Mesothelial cell of epicardium (in vitro differentiated cells): ENCODE measurements around the gene CASZ1. TPM values are rescaled to one million over a fixed set of nuclear protein-coding genes. Genes with fewer than 3 reads are reported as not detected.

ENCODE experiments used
- DNase-seq, 2 experiments: peaks; one replicate each; pipeline ENCODE4 v3.0.0; 2021; ENCODE audit warnings: low spot score in 2 of 2; ENCODE audit not compliant: unreplicated experiment in 2 of 2
- H3K27ac Mint-ChIP-seq: 2 replicates; pipeline ENCODE4 v1.8.0; 2021; ENCODE audit warnings: mixed read lengths
- H3K27me3 Mint-ChIP-seq: 2 replicates; pipeline ENCODE4 v1.8.0; 2021; ENCODE audit warnings: low read depth, mixed read lengths
- H3K36me3 Mint-ChIP-seq: 2 replicates; pipeline ENCODE4 v1.8.0; 2021; ENCODE audit warnings: mixed read lengths
- H3K4me1 Mint-ChIP-seq: 2 replicates; pipeline ENCODE4 v1.8.0; 2021; ENCODE audit warnings: mixed read lengths
- H3K4me3 Mint-ChIP-seq: 2 replicates; pipeline ENCODE4 v1.8.0; 2021; ENCODE audit warnings: mild to moderate bottlenecking, moderate library complexity, mixed read lengths
- H3K9me3 Mint-ChIP-seq: 2 replicates; pipeline ENCODE4 v1.8.0; 2021; ENCODE audit warnings: mixed read lengths
- CTCF ChIP-seq: fragments of 200-600 bp; sonication (generic); IDR thresholded peaks from one replicate; pipeline ENCODE4 v1.5.0; 2021; ENCODE audit warnings: antibody characterized with exemption; ENCODE audit not compliant: unreplicated experiment
- total RNA-seq: library from RNA; stranded (reverse); gene quantifications from 3 replicates; pipeline ENCODE4 v1.2.1, GENCODE V29; 2021

CASZ1 gene
- total RNA-seq, 1 donor from 2014 or later, result 8.9 TPM

- Mint-ChIP-seq H3K9me3 (no peaks in the 10 kb centered on the region), H3K27me3 (peaks cover 15% of the 10 kb centered on the region), H3K27ac (no peak overlapping the region), H3K4me1 (no peaks in the 10 kb centered on the region), H3K36me3 (peaks cover 2% of the 10 kb centered on the region), H3K4me3 (no peak overlapping the region)
- no peak for TF ChIP-seq CTCF
- DNase-seq, result no peak
Observed at GRCh38 chr1:10735563-10736305, 60.7 kb downstream of the CASZ1 start.

GRCh38 chr1:10734962-10735544 is 61.4 kb downstream of the CASZ1 start:
- no peak overlapping the region for H3K27ac Mint-ChIP-seq
- no peak for TF ChIP-seq CTCF
- DNase-seq, result no peak
- H3K4me3 Mint-ChIP-seq, result no peak overlapping the region
- H3K27me3 Mint-ChIP-seq, result peaks cover 18% of the 10 kb centered on the region
- no peaks in the 10 kb centered on the region for H3K9me3 Mint-ChIP-seq
- H3K4me1 Mint-ChIP-seq, result no peaks in the 10 kb centered on the region
- no peaks in the 10 kb centered on the region for H3K36me3 Mint-ChIP-seq

- no peaks in the 10 kb centered on the region for H3K36me3 Mint-ChIP-seq
- H3K9me3 Mint-ChIP-seq, result no peaks in the 10 kb centered on the region
- DNase-seq, result no peak
- no peak overlapping the region for H3K27ac Mint-ChIP-seq
- TF ChIP-seq CTCF, result no peak
- H3K4me3 Mint-ChIP-seq, result no peak overlapping the region
- no peaks in the 10 kb centered on the region for H3K4me1 Mint-ChIP-seq
- peaks cover 18% of the 10 kb centered on the region for H3K27me3 Mint-ChIP-seq
Observed at GRCh38 chr1:10734375-10734774, 62.1 kb downstream of the CASZ1 start.

- H3K27ac Mint-ChIP-seq, result no peak overlapping the region
- peaks cover 18% of the 10 kb centered on the region for H3K27me3 Mint-ChIP-seq
- DNase-seq, result no peak
- H3K4me3 Mint-ChIP-seq, result no peak overlapping the region
- H3K4me1 Mint-ChIP-seq, result no peaks in the 10 kb centered on the region
- no peaks in the 10 kb centered on the region for H3K36me3 Mint-ChIP-seq
- no peak for TF ChIP-seq CTCF
- no peaks in the 10 kb centered on the region for H3K9me3 Mint-ChIP-seq
Observed at GRCh38 chr1:10733474-10734366, 62.7 kb downstream of the CASZ1 start.

GRCh38 chr1:10730985-10731384 is 65.5 kb downstream of the CASZ1 start:
- TF ChIP-seq CTCF, result no peak
- no peak for DNase-seq
- H3K27me3 Mint-ChIP-seq, result peaks cover 20% of the 10 kb centered on the region
- no peak overlapping the region for H3K27ac Mint-ChIP-seq
- no peak overlapping the region for H3K4me3 Mint-ChIP-seq
- H3K4me1 Mint-ChIP-seq, result peaks cover 4% of the 10 kb centered on the region
- no peaks in the 10 kb centered on the region for H3K36me3 Mint-ChIP-seq
- H3K9me3 Mint-ChIP-seq, result no peaks in the 10 kb centered on the region
